Stimulated activated effector memory CD8-positive, alpha-beta T cell treated with anti-CD3 and anti-CD28 coated beads, Interleukin-12 subunit alpha, Interleukin-12 subunit beta, amount 100 ng/mL, for 72 hours (primary cell): ENCODE data around the gene MPEG1.

Experiments used
- ATAC-seq: fragments of 150-1000 bp; cut with Tn5 transposase; 2 replicates; pipeline ENCODE4 v1.10.0; 2021
- DNase-seq, 2 donors: peaks; one replicate each; pipeline ENCODE4 v3.0.0; 2021 to 2022; ENCODE audit warnings: low spot score in 2 of 2
- H3K27ac Mint-ChIP-seq: one replicate; pipeline ENCODE4 v1.8.0; 2022; ENCODE audit warnings: mild to moderate bottlenecking, mixed read lengths
- H3K36me3 Mint-ChIP-seq: one replicate; pipeline ENCODE4 v1.8.0; 2022; ENCODE audit warnings: mild to moderate bottlenecking, mixed read lengths
- H3K4me1 Mint-ChIP-seq: one replicate; pipeline ENCODE4 v1.8.0; 2022; ENCODE audit warnings: mixed read lengths
- H3K4me3 Mint-ChIP-seq: one replicate; pipeline ENCODE4 v1.8.0; 2022; ENCODE audit warnings: mild to moderate bottlenecking, mixed read lengths
- H3K9me3 Mint-ChIP-seq: one replicate; pipeline ENCODE4 v1.8.0; 2022; ENCODE audit warnings: mixed read lengths

MPEG1 gene

DNA sequence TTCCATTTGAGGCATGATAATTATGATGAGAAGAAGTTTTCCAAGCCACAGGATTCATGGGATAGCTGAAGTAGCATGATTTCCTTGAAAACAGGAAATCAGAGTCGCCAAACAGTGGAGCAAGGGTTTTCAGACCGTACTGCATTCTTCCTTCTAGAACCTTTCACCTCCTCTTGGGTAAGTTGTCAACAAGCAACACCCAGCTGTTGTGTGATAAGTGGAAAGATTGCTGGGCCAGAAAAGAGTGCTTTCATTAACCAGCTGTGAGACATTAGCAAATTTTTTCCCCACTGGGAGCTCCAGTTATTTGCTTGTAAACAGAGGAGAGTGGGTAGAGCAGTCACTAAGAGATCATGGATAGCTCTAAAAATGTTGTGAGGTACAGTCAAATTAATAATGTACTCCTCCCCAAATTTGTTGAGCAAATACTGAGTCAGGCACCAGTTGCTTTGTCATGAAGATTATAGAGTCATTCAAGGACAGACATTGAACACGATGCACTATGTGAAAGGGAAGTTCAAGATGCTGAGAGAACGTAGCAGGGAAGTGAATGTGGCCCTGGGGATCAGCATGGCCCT is 11.7 kb upstream of the MPEG1 start:
- DNase-seq (no peak), ATAC-seq (peak; percentile 63)
- H3K9me3 Mint-ChIP-seq = no peaks in the 10 kb centered on the region
- H3K27ac Mint-ChIP-seq = no peak overlapping the region
- no peaks in the 10 kb centered on the region for H3K36me3 Mint-ChIP-seq
- peaks cover 9% of the 10 kb centered on the region for H3K4me1 Mint-ChIP-seq
- no peak overlapping the region for H3K4me3 Mint-ChIP-seq

DNA sequence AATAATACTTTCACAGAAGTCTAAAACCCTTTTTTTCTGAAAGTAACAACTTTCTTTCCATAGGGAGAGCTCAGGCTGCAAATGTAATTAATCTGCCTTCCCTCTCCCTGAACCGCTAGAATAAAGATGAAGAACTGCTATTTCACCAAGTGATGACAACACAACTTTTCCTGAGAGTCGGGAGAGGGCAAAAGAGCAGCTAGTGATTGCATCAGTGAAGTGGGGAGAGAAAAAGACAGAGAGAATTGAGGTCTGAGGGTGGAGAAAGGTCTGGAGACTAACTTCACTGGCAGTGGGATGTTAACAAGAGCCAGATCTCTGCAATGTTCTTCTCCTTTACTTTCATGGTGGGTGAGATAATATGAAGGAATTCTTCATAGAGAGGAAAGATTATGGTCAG is 10.9 kb upstream of the MPEG1 start:
- Mint-ChIP-seq H3K4me1 (peaks cover 9% of the 10 kb centered on the region), H3K27ac (no peak overlapping the region), H3K36me3 (no peaks in the 10 kb centered on the region), H3K9me3 (no peaks in the 10 kb centered on the region), H3K4me3 (no peak overlapping the region)
- ATAC-seq (no peak), DNase-seq (no peak)

DNA sequence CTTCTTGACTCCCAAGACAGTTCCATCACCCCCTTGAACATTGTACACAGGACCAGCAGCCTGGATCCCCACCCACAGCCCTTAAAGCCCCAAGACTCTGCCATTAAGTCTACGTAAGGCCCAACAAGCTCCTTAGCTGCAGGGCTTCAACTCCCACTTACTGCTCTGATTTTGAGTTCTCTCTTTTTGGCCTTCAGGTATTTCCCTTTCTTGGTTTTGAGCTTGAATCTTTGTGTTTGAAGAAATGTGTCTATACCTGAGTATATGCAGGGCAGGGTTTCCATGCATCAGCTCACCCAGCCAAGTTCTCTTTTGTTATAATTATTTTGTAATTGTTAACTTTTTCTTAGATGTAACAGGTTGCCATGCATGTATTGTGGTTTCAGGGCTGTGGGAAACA is 10.4 kb upstream of the MPEG1 start:
- peaks cover 9% of the 10 kb centered on the region for H3K4me1 Mint-ChIP-seq

DNA sequence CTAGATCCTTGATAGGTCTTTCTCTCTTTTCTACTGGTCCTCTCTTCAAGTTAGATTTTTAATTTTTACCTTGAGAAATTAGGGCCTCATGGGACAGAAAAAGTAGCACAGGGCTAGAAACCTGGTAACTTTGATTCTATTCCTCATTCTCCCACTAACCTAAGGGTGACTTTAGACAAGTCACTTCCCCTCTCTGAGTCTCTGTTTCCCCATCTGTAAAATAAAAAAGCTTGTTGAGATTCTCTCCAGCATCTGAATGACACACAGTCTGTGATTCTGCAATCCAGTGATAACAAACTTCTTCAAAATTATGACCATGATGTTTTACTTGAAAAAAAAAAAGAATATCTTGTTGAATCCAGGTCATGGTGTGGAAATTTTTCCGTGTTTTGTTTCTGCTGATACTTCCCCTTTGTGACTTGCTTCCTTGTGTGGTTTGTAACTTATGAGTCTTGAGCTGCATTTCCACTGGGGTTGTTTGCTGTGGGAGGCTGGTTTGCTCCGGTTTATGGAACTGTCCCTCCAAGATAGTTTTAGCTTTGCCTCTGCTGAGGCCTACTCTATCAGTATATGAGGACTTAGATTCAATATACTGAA is 9.8 kb upstream of the MPEG1 start:
- peaks cover 9% of the 10 kb centered on the region for H3K4me1 Mint-ChIP-seq
- H3K36me3 Mint-ChIP-seq = no peaks in the 10 kb centered on the region
- DNase-seq = no peak
- ATAC-seq = no peak
- no peaks in the 10 kb centered on the region for H3K9me3 Mint-ChIP-seq
- no peak overlapping the region for H3K4me3 Mint-ChIP-seq
- no peak overlapping the region for H3K27ac Mint-ChIP-seq

More for the DNA sequence above, 10.4 kb upstream of the MPEG1 start:
- H3K27ac Mint-ChIP-seq = no peak overlapping the region
- no peaks in the 10 kb centered on the region for H3K9me3 Mint-ChIP-seq
- ATAC-seq (no peak), DNase-seq (no peak)
- H3K4me3 Mint-ChIP-seq = no peak overlapping the region
- no peaks in the 10 kb centered on the region for H3K36me3 Mint-ChIP-seq

DNA sequence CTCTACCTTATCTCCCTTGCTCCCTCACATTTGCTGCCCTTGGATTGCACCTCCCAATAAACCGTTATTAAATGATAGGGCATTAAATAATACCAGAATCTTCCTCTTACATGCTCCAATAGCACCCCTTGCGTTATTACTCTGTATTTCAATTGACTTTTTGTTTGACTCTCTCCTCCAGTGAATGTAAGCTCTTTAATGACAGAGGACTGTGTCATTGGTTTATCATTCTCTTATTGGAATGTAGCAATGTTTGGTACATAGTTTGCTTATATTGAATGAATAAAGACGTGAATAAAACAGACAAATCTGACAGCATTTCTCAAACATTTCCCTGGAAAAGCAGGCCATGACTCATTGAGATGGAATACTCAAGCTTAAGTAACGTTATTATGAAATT is 8.7 kb upstream of the MPEG1 start:
- no peak overlapping the region for H3K27ac Mint-ChIP-seq
- DNase-seq (no peak), ATAC-seq (no peak)
- no peak overlapping the region for H3K4me3 Mint-ChIP-seq
- H3K9me3 Mint-ChIP-seq = no peaks in the 10 kb centered on the region
- H3K4me1 Mint-ChIP-seq = peaks cover 15% of the 10 kb centered on the region
- H3K36me3 Mint-ChIP-seq = no peaks in the 10 kb centered on the region

DNA sequence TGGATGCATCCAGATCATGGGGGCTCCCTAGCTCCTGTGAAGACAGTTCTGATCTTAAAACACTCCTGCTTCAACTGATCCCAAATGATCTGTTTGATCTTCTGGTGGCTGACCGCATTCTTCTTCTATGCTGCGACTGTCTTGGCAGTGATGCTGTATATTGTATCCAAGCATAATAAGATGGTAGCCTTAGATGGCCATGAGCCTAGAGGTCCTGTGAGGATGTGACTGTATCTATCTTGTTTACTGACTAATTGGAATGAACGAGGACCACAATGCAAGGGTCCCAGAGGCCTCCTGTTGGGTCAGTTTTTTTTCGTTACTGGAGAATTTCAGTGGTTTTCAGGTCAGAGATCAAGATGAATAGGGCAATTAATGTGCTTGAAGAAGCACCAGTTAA is 7.1 kb upstream of the MPEG1 start:
- no peaks in the 10 kb centered on the region for H3K9me3 Mint-ChIP-seq
- DNase-seq (no peak), ATAC-seq (no peak)
- no peaks in the 10 kb centered on the region for H3K36me3 Mint-ChIP-seq
- H3K4me3 Mint-ChIP-seq = no peak overlapping the region
- no peak overlapping the region for H3K27ac Mint-ChIP-seq
- H3K4me1 Mint-ChIP-seq = peaks cover 11% of the 10 kb centered on the region

DNA sequence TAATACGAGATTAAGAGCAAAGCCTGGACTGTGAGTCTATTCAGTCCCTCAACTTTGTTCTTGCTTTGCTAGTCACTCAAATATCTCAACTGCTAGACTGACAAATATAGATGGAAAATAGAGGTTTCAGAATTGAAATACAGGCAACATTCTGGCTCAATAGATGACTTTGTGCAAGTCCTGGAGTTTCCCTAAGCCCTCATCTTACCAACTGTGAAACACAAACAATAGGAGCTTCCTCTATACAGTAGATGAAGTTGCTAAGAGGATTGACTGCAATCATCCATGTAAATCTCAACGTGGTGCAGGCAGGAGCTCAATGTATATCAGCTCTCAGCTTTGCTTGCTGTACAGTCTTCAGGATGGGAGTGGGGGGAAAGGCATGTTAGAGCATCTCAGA is 6.2 kb upstream of the MPEG1 start:
- DNase-seq (no peak), ATAC-seq (no peak)
- H3K4me1 Mint-ChIP-seq = peaks cover 7% of the 10 kb centered on the region
- H3K9me3 Mint-ChIP-seq = no peaks in the 10 kb centered on the region
- H3K4me3 Mint-ChIP-seq = no peak overlapping the region
- no peaks in the 10 kb centered on the region for H3K36me3 Mint-ChIP-seq
- H3K27ac Mint-ChIP-seq = no peak overlapping the region

DNA sequence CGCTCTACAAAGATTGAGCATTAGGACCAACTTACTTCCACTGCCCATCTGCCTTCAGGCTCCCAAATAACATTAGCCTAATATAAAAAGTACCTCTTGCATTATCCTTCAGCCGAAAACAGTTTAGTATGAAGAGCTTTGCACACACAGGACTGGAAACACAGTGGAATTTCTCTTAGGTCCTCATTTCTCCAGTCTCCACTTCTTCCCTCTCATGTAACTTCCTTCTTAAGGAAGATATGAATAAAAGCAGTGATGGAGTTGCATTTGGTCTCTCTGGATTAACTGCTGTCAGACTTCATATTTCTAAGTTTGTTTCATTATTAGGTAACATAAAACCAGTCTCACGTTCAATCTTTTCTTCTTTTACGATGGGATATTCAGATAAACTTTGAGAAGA is 5.6 kb upstream of the MPEG1 start:
- Mint-ChIP-seq H3K36me3 (no peaks in the 10 kb centered on the region), H3K27ac (no peak overlapping the region), H3K4me3 (no peak overlapping the region), H3K4me1 (peaks cover 7% of the 10 kb centered on the region), H3K9me3 (no peaks in the 10 kb centered on the region)
- DNase-seq (no peak), ATAC-seq (no peak)

DNA sequence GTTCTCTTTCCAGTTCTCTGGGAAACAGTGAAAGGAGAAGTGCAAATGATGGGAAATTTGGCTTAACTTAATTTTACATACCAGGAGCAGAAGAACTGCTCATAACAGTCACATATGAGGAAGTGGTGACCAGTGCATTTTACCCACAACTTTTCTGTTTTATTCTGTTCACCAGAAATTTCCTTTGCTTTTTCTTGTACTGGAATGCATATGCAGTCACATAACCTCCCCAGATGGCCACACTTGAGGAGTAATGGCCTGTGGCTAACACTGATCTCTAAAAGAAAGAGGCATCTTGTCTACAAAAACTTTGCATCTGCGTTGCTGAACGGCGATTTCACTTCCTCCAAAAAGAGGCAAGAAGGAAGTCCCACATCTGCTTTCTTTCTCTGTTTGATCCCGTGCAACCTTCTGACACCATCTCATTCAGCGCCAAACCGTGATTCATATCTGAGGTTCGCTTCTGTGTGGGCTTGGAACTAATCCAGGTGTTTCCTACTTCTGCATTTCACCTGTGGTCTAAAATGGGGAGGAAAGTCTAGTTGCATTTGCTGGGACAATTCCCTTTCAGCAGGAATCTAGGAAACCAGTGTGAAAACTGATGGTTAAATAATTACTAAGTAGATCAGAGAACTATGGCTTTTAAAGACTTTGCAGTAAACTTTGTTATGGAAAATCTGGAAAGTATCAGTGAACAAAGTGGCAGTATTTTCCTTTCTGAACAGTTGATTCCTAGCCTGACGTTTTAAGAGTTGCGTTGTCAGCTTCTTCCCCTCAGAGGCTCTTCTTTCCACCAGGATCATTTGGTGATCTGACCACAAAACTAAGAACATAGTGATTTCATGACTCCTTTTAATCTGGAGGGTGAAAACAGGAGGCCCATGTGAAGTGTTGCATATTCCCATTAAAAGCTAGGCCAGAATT is 4.2 kb upstream of the MPEG1 start:
- Mint-ChIP-seq H3K9me3 (no peaks in the 10 kb centered on the region), H3K27ac (no peak overlapping the region), H3K4me1 (peaks cover 7% of the 10 kb centered on the region), H3K4me3 (no peak overlapping the region), H3K36me3 (no peaks in the 10 kb centered on the region)
- no peak for DNase-seq
- ATAC-seq = peak; percentile 61

DNA sequence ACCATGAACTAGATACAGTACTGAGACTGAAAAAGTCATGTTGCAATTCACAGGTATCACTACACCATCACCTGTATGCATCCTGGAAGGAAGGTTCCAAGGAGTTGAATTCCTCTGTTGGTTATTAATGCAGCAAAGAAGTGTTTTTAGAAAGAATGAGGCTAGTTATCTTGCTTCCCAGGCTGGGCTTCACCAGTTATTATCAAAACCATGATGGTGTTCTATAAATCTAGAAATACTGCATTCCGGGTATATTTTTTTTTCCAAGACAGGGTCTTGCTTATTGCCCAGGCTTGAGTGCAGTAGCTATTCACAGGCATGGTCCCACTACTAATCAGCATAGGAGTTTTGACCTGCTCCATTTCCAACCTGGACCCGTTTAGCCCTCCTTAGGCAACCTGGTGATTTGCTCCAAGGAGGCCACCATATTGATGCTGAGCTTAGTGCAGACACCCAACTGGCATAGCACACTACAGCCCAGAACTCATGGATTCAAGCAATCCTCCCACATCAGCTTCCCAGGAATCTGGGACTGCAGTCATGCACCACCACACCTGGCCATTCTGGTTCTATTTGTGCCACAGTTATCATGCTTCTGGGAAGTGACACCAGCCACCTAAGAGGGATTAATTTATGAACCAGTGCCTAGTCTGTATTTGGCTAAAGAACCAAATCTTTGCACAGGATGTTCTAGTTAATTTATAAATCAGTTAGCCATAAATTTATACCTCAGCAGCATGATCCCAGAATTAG is 1.6 kb upstream of the MPEG1 start:
- ATAC-seq = no peak
- H3K27ac Mint-ChIP-seq = no peak overlapping the region
- H3K4me3 Mint-ChIP-seq = no peak overlapping the region
- DNase-seq = no peak
- H3K9me3 Mint-ChIP-seq = no peaks in the 10 kb centered on the region
- H3K4me1 Mint-ChIP-seq = peaks cover 9% of the 10 kb centered on the region
- no peaks in the 10 kb centered on the region for H3K36me3 Mint-ChIP-seq

DNA sequence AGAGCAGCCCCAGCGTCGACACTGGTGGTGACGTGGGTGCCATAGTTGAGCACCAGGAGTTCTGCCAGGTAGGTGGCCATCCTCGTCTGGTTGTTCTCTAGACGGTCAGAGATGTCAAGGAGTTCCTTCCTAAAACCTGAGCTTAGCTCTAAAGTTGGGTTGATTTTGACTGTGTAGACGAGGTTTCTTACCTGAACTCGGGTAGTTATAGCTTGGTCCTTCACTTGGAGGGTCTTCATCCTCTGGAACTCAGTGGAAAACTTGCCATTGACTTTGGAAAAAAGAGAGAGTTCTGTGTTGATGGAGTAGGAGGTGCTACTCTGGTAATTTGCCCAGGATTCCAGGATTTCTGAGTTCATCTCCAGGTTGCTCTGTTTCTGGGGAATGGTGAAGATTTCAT is 505 bp downstream of the MPEG1 start:
- Mint-ChIP-seq H3K9me3 (no peaks in the 10 kb centered on the region), H3K36me3 (no peaks in the 10 kb centered on the region), H3K4me1 (peaks cover 29% of the 10 kb centered on the region), H3K27ac (no peak overlapping the region), H3K4me3 (no peak overlapping the region)
- ATAC-seq (no peak), DNase-seq (no peak)

DNA sequence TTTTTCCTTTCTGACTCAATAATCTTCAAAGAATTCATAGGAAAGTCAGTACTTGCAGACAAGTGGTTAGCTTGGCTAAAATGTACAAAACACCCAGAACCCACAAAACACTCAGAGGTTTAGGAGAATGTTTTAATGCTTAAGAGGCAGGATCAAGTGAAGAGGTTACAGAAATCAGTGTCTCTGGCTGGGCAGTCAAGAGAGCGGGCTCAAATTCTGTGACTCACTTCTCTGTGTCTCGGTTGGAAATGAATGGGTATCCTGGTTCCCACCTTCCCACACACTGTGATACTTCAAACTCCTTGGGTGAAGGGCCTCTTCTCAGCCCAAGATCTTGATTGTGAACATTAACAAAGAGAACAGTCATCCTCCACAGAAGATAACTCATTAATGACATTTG is 3.8 kb downstream of the MPEG1 start:
- H3K36me3 Mint-ChIP-seq = no peaks in the 10 kb centered on the region
- peaks cover 29% of the 10 kb centered on the region for H3K4me1 Mint-ChIP-seq
- ATAC-seq (peak; percentile 82), DNase-seq (no peak)
- H3K27ac Mint-ChIP-seq = no peak overlapping the region
- no peaks in the 10 kb centered on the region for H3K9me3 Mint-ChIP-seq
- no peak overlapping the region for H3K4me3 Mint-ChIP-seq

DNA sequence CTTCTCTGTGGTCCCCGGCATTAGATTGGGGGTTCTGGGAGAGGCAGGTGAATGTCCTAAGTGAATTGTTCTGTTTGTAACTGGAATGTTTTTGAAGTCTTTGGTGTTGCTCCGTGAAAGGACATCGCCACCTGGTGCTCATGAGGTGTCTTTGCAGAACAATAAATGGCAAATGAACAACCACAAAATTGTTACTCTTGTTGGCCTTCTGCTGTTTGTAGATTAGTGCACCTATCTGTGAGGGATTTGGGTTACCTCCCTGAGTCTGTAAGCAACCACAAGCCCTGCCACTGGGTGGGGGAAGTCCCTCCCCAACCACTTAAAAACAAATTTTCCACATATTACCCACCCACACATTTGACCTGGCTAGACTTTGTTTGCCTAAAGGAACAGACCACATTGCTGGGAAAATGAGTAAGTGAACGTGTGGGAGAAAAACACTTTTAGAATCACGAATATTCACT is 4.7 kb downstream of the MPEG1 start:
- Mint-ChIP-seq H3K36me3 (no peaks in the 10 kb centered on the region), H3K4me1 (peaks cover 29% of the 10 kb centered on the region), H3K4me3 (peak overlapping the region; percentile 36), H3K9me3 (no peaks in the 10 kb centered on the region), H3K27ac (peak overlapping the region; percentile 17)
- ATAC-seq = peak; percentile 73
- DNase-seq = no peak

DNA sequence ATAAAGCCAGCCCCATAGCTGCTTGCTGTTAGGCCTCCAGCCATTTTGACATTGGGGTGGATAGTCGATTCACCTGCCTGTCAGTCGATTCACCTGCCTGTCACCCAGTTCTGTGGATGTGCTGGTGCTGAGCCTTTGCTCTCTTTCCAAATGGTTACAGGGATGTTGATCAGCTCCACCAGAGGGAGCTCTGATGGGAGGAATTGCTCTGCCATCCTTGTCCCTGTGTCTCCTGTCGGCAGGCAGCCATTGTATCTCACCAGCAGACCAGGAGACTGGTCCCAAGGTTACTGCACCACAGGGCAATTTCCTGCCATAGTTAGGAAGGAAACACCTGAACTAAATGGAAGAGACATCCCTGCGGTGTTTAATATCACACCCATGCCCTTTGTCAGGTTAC is 6.1 kb downstream of the MPEG1 start:
- no peak overlapping the region for H3K4me3 Mint-ChIP-seq
- ATAC-seq = no peak
- H3K9me3 Mint-ChIP-seq = no peaks in the 10 kb centered on the region
- no peaks in the 10 kb centered on the region for H3K36me3 Mint-ChIP-seq
- H3K4me1 Mint-ChIP-seq = peaks cover 29% of the 10 kb centered on the region
- H3K27ac Mint-ChIP-seq = no peak overlapping the region
- DNase-seq = no peak

DNA sequence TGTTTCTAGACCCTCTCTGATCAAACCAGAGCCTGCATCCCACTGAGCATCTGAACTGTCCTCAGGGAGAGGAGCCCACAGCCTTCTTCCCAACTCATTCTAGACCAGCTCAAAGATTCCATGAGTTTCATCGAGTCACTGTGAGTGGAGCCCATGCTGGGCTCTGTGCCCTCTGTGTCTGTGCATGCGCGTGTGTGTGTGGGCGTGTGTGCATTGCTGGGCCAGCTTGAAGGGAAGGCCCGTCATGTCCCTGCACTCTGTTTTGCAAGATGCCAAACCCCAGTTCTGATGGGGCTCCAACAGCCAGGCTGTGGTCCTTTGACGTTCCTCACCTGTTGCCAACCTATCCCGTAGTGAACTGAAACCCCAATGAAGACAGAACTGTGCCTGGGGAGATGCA is 7.1 kb downstream of the MPEG1 start:
- ATAC-seq = no peak
- H3K4me1 Mint-ChIP-seq = peaks cover 29% of the 10 kb centered on the region
- H3K36me3 Mint-ChIP-seq = no peaks in the 10 kb centered on the region
- no peak for DNase-seq
- H3K27ac Mint-ChIP-seq = no peak overlapping the region
- no peaks in the 10 kb centered on the region for H3K9me3 Mint-ChIP-seq
- H3K4me3 Mint-ChIP-seq = no peak overlapping the region
